ENCODE results near the gene CDH12.

DNA sequence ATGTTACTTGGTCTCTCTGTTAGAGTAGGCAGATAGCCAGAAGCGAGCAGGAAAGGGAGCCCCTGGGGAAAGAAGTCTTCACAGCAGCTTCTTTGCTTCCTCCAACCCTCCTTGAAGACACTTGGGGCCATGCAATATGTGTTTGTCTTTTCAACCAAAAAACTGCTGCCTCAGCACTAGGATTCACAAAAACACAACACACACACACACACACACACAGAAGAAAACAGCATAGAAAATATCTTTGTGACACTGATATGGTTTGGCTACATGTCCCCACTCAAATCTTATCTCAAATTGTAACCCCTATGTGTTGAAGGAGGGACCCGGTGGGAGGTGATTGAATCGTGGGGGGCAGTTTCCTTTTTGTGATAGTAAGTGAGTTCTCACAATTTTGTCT lies 133.3 kb downstream of the CDH12 start:
- TF ChIP-seq, protein P1, sequence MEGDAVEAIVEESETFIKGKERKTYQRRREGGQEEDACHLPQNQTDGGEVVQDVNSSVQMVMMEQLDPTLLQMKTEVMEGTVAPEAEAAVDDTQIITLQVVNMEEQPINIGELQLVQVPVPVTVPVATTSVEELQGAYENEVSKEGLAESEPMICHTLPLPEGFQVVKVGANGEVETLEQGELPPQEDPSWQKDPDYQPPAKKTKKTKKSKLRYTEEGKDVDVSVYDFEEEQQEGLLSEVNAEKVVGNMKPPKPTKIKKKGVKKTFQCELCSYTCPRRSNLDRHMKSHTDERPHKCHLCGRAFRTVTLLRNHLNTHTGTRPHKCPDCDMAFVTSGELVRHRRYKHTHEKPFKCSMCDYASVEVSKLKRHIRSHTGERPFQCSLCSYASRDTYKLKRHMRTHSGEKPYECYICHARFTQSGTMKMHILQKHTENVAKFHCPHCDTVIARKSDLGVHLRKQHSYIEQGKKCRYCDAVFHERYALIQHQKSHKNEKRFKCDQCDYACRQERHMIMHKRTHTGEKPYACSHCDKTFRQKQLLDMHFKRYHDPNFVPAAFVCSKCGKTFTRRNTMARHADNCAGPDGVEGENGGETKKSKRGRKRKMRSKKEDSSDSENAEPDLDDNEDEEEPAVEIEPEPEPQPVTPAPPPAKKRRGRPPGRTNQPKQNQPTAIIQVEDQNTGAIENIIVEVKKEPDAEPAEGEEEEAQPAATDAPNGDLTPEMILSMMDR (IDR thresholded peaks at IDR 0.05): no peak
- TF ChIP-seq POLR2A (IDR thresholded peaks at IDR 0.05) (no peak), POLR2AphosphoS5 (IDR thresholded peaks at IDR 0.05) (no peak)
